Neural progenitor cell (in vitro differentiated cells): ENCODE data around the gene ZNF860.

Source experiments
- EZH2phosphoT487 ChIP-seq: fragments of 200-600 bp; sonication (generic); IDR thresholded peaks from 2 replicates; pipeline ENCODE4 v1.6.1; 2017; ENCODE audit warnings: antibody characterized with exemption
- TF ChIP-seq, protein P1 (sequence below): fragments of 200-600 bp; sonication (generic); IDR thresholded peaks from 2 replicates; pipeline ENCODE4 v1.5.1; 2017; ENCODE audit warnings: antibody characterized with exemption, mild to moderate bottlenecking

DNA sequence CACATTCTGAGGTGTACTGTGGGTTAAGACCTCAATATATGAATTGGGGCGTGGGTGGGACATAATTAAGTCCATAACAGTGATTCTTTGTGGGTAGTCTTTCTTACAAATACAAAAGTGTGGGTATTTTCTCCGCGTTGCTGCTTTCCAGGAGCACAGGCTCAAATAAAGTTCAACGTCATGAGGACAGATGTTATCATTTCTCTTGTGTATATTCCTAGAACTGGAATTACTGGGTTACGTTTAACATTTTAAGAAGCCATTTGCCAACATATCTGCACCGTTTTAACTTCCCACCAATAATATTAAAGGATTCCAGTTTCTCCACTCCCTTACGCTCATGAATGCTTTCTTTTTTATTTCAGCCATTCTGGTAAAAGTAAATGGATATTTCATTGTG, 39.6 kb downstream of the ZNF860 start:
- TF ChIP-seq, protein P1, sequence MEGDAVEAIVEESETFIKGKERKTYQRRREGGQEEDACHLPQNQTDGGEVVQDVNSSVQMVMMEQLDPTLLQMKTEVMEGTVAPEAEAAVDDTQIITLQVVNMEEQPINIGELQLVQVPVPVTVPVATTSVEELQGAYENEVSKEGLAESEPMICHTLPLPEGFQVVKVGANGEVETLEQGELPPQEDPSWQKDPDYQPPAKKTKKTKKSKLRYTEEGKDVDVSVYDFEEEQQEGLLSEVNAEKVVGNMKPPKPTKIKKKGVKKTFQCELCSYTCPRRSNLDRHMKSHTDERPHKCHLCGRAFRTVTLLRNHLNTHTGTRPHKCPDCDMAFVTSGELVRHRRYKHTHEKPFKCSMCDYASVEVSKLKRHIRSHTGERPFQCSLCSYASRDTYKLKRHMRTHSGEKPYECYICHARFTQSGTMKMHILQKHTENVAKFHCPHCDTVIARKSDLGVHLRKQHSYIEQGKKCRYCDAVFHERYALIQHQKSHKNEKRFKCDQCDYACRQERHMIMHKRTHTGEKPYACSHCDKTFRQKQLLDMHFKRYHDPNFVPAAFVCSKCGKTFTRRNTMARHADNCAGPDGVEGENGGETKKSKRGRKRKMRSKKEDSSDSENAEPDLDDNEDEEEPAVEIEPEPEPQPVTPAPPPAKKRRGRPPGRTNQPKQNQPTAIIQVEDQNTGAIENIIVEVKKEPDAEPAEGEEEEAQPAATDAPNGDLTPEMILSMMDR = no peak
- TF ChIP-seq EZH2phosphoT487 = no peak
